Measurements from ENCODE around the gene AOPEP.
"Not testable (repeated sequence)": the region's sequence is repeated elsewhere in the genome, so short reads cannot be mapped to it uniquely, and the experiment has no call there.

The AOPEP gene

DNA sequence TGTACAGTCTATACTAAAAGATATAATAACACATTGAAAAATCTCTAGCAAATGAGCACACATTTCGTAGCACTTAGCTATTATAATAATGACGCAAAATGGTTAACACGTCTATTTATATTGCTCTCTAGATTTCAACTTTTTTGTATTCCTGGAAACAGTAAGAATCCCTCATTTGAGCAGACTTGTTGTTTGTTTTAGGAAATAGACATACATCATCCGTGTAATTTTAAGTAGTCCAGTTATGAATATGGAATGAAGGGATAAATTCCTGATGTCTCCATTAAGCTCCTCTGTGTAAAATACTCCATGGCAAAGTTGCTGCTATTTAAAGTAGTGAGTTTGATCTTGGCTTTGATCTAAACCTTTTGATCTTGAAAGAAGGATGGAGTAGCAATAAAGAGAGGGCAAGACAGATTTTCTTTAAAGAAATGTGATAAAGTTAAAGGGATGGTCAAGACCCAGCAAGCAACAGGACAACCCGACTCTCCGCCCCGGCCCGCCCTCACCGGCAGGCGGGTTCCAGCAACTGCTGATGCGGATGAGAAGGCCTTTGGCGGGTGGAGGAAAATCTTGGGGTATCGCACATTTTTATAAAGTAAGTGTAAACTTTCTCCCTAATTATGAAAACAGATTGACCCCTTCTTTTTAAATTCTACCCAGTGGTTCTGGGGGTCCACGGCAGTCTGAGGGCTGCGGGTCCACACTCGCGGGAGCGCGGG lies 277.4 kb downstream of the AOPEP start:
- DNase-seq: peak; percentile 64

- DNase-seq: peak; percentile 30
Measured at GRCh38 chr9:95004411-95005277, 278.1 kb downstream of the AOPEP start.

DNA sequence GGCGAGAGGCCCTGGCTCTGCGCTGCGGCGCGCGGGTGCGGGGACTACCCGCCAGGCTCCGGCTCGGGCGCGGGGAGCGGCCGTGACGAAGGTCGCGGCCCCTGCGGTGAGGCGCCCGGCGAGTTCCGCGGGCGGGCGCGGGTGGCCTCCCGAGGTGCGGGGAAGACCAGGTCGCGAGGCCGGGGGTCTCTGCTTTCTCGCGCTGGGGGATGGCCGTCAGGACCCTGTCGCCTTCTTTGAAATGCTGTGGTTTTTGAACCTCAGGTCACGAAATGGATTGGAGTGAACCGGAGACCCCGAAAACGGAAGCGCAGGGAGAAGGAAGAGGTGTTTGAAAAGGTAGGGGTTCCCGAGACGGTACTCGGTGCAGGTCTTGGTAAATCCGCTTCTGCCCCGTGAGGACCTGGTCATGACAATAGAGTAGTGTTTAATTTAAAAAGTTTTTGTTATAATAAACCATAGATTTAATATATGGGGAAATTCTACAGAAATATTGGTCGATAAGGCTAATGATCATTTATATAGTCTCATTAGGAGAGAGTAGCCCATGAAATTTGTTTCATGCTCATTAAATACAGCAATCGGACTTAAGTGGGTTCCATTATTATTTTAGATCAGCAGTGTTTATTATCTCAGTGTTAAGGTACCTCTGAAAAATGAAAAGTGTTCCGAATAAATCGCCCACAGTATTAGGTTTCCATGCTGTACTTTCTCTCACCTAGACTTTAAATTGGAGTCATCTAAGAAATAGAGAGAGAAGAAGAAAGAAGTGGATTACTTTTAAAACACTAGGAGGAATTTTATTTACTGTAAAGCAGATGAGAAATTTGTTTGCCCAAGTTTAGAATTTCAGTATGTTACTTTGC lies 279.0 kb downstream of the AOPEP start:
- DNase-seq: peak; percentile 6

DNA sequence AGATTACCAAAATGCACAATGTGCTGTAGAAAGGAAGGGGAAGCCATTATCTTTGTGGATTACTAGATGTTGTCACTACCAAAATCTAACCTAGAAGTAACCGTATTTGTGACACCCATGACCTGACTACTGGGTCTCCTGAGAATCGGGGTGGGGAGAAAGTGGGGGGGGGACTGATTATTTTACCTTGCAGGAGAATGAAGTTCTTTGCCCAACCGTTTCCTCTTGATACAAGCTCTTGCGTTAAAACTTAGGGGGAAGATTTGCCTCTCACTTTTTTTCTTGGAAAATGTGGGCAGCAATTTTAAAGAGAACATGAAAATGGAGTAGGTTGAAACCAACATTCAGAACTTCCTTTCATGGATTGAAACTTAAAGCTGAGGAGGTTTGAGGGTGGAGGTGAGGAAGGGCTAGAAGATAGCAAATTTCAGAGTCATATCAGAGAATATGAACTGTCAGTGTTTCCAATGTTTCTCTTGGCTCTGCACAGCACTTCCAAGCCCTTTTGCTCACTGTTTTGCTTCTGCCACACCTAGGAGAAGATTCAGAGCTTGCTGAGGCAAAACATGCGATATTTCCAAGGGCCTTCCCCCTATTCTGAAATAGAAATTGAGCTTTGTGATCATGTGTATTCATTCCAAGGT lies 280.8 kb downstream of the AOPEP start:
- peak; percentile 39 for DNase-seq

DNA sequence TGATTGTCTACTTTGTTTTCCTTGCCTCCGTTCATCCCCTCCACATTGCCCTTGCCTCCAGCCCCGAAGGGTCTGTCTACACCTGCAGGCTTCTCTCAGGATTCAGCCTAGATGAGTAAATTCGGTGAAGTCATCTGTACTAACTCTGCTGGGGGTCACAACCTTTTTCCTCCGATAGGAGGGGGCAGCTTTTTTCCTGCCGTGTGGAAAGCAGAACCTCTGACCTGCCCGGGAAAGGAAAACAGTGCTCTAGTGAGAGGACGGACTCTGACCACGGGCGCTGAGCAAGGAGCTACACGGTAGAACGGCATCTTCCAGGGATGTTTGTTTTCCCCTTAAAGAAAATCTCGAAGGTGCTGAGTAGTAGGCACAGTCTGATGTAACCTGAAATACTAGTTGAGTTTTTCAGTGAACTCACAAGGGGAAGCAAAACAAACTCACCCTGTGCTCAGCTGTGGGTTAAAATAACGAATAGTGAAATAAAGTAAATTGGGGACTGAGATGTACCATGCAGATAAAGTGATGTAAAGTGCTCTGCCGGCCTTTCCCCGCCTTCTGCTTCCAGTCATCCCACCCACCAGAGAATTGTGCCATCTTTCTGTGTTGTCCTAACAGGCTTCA lies 281.8 kb downstream of the AOPEP start:
- DNase-seq: peak; percentile 35

GRCh38 chr9:95009459-95009858 lies 283.0 kb downstream of the AOPEP start:
- no peak for DNase-seq

GRCh38 chr9:95010431-95010838 lies 283.9 kb downstream of the AOPEP start:
- DNase-seq: peak; percentile 9

DNA sequence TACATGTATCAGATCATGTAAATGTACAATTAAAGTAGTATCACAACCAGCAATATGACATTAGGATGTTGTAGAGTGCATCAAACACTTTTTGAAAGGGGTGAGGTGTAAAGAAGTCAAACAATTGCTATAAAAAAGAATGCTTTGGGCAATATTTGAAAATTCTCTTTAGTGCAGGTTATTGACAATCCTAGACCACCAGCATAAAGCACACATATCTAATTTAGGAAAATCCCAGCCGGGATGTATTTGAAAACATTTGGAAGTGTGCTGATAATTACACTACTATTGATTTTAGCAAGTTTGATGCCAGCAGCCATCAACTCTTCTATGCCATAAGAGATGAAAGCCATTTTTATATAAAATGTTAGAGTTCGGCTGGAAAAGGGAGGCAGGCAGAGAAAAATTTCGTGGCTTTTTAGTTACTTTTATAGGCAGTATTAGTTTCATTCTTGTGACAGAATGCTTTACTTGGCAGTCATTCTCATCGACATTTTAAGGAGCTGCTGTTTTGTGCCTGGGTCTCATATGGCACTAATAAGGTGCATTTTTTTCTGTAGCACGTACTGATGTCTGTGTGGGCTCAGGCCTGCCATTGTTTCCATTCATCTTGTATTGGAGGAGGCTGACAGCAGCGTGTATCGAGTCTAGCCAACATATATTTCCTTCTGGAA lies 285.7 kb downstream of the AOPEP start:
- no peak for DNase-seq

GRCh38 chr9:95012902-95013301 lies 286.4 kb downstream of the AOPEP start:
- no peak for DNase-seq

DNA sequence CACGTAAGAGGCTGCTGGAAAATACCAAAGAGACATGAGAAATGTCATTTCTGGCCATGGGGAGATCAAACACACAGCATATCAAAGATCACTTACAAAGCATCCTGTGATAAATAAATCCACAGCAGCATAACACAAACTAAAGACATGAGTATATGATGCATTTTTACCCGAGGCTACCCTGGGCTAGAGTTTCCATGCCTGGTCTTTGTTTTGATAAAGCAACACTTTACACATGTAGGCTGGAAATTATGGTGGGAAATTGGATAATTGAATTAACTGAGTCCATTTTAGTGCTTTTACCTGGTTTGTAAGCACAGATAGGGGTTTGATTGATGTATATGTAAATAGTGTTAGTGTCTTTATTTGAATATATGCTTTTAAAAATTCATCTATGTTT lies 288.4 kb downstream of the AOPEP start:
- no peak for DNase-seq

DNA sequence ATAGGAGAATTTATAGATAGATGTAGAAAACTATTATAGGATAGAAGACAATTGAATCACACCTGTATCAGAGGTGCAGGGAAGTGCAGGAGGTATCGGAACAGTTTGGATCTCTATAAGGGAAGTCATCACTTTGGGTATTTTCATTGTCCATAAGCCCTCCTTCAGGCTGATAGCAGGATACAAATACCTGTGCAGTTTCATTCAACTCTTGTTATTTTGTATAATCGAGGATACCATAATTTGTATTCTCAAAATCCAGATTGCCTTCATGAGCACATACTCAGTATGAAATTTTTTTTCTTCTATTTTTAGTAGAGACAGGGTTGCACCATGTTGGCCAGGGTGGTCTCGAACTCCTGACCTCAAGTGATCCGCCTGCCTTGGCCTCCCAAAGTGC lies 289.1 kb downstream of the AOPEP start:
- DNase-seq: no peak

GRCh38 chr9:95017062-95017461 lies 290.6 kb downstream of the AOPEP start:
- DNase-seq: no peak

DNA sequence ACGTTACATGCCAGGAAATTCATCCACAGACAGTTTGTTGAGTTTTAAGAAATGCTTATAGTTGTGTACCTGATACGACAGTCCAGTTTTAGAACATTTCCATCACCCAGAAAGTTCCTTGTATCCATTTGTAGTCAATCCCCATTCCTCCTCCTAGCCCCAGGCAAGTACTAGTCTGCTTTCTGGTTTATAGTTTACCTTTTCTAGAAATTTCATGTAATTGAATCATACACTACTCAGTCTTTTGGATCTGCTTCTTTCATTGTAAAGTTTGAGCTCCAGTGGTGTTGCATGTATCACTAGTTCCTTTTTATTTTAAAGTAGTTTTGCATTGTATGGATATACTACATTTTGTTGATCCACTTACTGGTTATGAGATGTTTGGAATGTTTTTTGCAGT lies 291.2 kb downstream of the AOPEP start:
- no peak for DNase-seq

DNA sequence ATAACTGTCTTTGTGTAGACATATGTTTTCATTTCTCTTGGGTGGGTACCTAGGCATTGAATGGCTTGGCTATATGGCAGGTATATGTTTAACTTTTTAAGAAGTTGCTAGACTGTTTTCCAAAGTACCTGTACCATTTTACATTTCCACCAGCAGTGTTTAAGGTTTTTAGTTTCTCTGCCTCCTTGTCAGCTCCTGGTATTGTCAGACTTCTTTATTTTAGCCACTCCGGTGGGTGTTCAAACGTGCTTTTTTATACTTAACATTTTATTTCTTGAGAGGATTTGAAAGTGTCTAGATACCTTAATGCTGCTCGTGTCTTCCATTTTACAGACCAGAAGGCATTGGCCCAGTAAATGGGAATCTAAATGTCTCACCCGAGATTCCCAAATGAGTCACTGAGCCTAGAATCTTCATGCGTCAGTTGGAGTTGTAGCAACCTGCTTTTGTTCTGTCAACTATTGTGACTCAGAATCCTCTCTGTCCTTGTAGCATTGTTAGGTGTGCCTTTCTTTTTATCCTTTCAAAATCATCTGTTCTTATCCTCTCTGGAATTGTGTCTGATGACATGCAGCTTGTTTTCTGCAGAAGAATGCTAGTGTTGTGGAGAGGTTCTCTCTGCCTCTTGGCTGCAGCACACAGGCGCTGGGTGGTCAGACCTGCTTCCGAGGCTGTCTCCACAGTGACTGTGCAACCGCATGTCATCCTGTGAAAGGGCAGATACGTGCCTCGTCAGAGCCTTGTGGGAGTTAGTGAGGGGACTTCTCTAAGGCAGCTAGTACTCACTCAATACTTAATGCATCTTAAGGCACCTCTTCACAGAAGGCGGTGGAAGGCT lies 291.8 kb downstream of the AOPEP start:
- DNase-seq: peak; percentile 85

DNA sequence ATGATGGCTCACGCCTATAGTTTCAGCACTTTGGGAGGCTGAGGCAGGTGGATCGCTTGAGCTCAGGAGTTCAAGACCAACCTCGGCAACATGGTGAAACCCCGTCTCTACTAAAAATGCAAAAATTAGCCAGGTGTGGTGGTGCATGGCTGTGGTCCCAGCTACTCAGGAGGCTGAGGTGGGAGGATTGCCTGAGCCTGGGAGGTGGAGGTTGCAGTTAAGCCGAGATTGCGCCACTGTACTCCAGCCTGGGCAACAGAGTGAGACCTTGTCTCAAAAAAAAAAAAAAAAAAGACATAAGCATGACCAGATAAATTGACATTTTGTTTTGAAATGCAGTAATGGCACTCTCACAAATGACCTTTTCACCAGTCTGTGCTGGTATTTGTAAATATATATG lies 294.1 kb downstream of the AOPEP start:
- DNase-seq: not testable (repeated sequence)

- DNase-seq: no peak
Measured at GRCh38 chr9:95021166-95021886, 294.8 kb downstream of the AOPEP start.

DNA sequence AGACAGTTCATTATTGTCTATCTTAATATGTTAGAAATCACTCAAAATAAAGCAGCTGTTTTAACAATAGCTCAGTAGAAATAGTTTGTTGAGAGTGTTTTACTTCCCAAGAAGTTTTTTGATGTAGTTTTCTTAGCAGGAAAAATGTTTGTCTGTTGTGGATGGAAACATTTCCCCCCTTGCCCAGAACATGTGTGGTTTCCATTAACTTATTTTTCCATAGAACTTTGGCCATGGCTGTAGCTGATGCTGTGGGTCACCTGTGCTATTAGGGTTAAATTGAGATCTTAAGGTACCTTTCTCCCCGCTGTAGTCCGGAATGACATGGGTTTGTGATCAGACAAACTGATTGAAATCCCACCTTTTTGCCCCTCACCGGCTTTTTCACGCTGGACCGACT lies 296.2 kb downstream of the AOPEP start:
- no peak for DNase-seq

- DNase-seq: peak; percentile 88
Measured at GRCh38 chr9:95023217-95024003, 296.9 kb downstream of the AOPEP start.

DNA sequence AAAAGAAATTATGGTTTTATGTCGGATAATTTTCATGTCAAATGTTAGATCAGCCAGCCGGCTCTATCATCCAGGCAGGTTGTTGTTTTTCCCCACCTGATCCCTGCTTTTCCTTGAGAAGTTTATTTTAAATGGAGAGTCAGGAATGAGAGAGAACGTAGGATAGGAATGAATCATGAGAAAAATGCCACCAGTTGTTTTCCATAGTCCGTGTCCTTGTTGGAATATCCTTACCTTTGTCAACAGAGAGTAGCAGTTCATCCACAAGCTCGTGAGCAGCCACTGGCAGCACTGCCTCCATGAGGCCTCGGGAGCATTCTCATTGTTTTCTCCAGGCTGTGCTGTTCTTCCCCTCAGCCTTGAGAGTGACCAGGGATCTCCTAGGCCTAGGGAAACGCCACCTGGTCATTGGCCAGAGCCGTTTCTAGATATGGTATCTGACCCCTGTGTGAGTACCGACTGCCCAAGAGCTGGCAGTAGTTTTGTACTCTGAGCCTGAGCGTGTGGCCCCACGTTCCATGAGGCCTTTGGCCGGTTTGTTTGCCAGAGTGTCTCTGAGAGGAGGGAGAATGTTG lies 297.7 kb downstream of the AOPEP start:
- peak; percentile 33 for DNase-seq

Measured in HCEC 1CT (cell line).